Renal pelvis (tissue), 4 donors: ENCODE data around the gene VWDE. TPM values are rescaled to one million over a fixed set of nuclear protein-coding genes. Genes with fewer than 3 reads are reported as not detected.

Source experiments
- DNase-seq: peaks from one replicate; pipeline ENCODE4 v3.0.0-alpha.2; 2013
- polyA plus RNA-seq, 3 donors: library from polyadenylated mRNA; unstranded; fragments of 120-200 nt; gene quantifications; one replicate each; pipeline ENCODE4 v1.2.1, GENCODE V29; 2013; ENCODE audit not compliant: insufficient read length in 3 of 3

Gene VWDE
- polyA plus RNA-seq, 3 donors = 4.5 to 7.5 (median 5.1) TPM

- no peak for DNase-seq
Observed at GRCh38 chr7:12328888-12329770, 74.5 kb downstream of the VWDE start.

DNA sequence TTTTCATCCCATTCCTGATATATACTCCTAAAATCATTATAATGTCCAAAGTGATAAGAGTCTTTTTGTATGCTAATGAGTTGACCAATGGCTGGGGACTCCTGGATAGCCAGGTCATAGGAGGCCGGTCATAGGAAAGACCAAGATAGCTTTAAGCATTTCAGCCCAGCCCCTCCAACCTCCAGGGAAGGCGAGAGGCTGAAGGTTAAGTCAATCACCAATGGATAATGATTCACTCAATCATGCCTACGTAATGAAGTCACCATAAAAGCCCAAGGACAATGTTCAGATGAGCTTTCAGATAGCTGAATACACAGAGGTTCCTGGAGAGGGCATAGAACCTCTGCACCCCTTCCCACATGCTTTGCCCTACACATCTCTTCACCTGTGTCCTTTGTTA lies 75.7 kb downstream of the VWDE start:
- no peak for DNase-seq

GRCh38 chr7:12325646-12326045 lies 78.0 kb downstream of the VWDE start:
- DNase-seq = no peak

GRCh38 chr7:12323415-12323814 lies 80.2 kb downstream of the VWDE start:
- DNase-seq = no peak

DNA sequence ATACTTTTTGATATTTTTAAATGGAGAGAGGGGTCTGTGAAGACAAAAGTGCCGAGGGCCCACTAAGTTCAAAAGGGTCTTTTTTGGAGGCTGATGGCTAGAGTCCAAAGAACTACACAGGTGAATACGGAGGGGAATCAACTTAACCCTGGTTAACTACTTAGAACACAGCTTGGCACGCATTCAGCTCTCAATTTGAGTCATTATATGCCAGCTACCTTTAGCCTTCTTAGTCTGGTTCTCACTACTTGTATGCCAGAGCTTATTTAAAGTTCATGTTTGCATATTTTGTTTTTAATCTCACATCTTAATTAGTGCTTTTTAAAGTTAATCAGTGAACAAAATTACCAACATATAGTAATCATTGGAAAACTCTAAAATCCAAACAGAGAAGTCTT lies 80.8 kb downstream of the VWDE start:
- no peak for DNase-seq

GRCh38 chr7:12322284-12322902 lies 81.3 kb downstream of the VWDE start:
- peak; percentile 7 for DNase-seq

GRCh38 chr7:12320987-12321647 lies 82.5 kb downstream of the VWDE start:
- DNase-seq = no peak

- no peak for DNase-seq
Observed at GRCh38 chr7:12320241-12320986, 83.3 kb downstream of the VWDE start.

DNA sequence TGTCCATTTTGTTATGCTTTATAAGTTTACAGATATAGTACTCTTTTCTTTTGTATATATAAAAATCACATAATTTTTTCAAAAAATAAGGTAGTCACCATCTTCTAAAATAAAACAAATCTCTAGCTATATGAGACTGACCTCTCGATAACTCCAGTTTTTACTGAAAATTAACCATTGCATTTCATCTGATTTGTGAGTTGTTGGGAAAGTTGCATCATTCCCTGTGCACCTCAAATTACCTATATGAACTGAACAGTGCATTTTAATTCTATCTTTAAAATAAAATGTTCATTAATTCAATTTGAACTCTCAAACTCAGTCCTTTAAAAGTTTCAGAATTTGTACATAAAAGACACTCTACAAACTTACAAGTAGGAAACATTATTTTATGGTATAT lies 86.0 kb downstream of the VWDE start:
- no peak for DNase-seq

GRCh38 chr7:12316925-12317324 lies 86.7 kb downstream of the VWDE start:
- DNase-seq = no peak

- DNase-seq = no peak
Observed at GRCh38 chr7:12315049-12315448, 88.6 kb downstream of the VWDE start.

- no peak for DNase-seq
Observed at GRCh38 chr7:12314199-12314598, 89.5 kb downstream of the VWDE start.

GRCh38 chr7:12305502-12305901 lies 98.2 kb downstream of the VWDE start:
- DNase-seq = no peak

GRCh38 chr7:12303495-12303894 lies 100.2 kb downstream of the VWDE start:
- no peak for DNase-seq

DNA sequence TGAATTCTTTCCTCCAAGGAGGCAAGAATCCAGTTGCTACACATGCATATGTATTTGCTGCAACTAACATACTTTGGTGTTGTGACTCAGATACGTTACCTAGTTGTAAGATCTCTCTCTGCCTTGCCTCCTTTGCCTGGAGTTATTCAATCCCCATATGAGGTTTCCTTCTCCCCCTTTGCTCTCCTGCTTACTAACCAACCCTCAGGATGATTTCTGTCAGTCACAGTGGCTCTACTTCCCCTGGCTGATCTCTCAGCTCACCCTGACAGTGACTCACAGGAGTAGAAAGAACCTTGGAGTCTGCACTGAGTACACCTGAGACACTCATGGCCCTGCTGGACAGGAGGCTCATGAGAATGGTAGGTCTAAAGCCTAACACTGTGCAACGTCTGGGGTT lies 100.6 kb downstream of the VWDE start:
- no peak for DNase-seq

DNA sequence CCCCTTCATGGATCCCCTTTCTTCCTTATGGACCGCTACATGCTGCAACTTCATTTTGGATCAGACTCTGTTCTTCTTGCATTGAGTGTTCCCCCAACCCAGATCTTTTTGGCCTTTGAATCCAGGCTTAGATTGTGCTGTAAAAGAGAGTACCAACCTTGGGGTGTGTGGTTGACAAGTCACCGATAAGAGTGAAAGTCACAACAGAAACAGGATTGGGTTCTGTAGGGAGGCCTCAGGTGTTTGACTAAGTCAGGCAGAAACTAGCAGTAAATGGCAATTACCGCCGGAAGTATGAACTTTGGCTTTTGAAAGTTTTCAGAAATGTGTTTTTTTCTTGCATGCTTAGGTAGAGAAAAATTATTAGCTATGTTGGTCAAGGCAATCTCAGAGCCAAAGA lies 103.2 kb downstream of the VWDE start:
- DNase-seq = no peak

GRCh38 chr7:12299367-12299766 lies 104.3 kb downstream of the VWDE start:
- DNase-seq = no peak

DNA sequence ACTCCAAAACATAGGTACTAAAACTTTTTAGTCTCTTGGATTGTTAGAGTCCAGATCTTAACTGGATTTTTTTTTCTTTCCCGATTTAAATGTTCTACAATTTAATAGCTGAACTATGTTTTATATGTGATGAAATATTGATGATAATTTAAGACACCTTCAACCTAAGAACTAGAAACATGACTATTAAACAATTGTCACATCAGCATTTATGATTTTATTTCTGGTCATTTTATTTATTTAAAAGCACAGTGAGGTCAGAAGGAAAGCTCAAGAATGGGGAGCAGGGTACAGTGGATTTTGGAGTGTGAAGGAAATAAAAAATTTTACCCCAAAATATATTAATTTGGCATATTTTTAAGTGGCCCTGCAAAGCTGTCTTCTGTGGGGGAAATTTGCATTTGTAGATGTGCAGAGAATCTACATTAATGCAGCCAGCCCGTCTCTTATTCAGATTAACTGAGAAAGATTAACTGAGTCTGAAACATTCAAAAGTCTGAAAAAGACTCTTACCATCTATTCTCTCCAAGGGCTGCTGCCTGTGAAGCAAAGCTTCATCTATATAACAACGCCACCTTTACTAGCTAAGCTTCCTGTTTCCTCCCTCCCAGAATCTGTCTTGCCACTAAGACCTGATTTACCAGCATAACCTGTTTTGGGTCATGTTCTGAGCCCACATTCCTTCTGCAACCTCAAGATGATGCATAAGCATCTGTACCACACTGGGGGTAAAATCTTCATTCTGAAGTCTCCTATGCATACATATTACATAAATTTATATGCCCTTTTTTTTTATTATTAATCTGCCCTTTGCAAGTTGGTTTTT lies 106.2 kb downstream of the VWDE start:
- DNase-seq = no peak

DNA sequence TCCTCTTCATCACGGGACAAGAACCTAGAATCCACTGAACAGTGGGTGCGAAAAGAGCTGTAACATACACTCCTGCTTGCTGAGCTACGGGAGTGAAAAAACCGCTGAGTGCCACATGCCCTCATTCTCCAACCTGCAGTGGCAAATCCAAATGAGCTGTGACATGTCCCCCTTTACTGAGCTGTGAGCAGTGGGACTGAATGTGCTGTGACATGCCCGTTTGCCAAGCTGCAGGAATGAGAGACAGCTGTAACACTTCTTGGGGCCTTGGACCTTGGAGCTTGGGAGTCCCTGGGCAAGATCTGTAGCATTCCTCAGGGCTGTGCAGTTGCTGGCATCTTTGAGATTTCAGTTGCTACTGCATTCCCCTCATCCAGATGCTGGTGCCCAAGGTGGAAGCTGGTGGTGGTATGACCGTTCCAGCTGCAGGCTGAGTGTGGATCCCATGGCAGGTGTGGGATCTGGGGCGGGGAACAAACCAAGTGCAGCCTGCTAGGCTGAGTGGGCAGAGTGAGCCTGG lies 107.6 kb downstream of the VWDE start:
- no peak for DNase-seq

DNA sequence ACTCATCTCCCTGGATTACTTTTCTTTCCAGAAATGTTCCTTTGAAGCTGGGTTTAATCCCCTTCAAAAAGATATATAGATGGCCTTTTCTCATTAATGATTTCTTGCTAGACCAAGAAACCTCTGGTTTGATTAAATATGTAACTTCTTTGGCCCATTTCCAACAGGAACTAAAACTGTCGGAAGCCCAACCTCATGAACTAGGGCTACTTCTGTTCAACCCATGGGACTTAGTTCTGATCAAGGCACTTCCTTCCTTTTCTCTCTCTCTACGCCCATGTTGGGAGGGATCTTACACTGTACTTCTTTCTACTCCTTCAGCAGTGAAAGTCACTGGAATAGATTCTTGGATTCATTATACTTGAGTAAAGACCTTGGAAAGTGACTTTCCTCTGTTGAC lies 109.0 kb downstream of the VWDE start:
- DNase-seq = no peak

- DNase-seq = no peak
Observed at GRCh38 chr7:12291870-12292269, 111.8 kb downstream of the VWDE start.
